ENCODE measurements around the gene RSPH1.

GRCh38 chr21:42534421-42535378 is 38.7 kb upstream of the RSPH1 start:
- TF ChIP-seq, protein P1, sequence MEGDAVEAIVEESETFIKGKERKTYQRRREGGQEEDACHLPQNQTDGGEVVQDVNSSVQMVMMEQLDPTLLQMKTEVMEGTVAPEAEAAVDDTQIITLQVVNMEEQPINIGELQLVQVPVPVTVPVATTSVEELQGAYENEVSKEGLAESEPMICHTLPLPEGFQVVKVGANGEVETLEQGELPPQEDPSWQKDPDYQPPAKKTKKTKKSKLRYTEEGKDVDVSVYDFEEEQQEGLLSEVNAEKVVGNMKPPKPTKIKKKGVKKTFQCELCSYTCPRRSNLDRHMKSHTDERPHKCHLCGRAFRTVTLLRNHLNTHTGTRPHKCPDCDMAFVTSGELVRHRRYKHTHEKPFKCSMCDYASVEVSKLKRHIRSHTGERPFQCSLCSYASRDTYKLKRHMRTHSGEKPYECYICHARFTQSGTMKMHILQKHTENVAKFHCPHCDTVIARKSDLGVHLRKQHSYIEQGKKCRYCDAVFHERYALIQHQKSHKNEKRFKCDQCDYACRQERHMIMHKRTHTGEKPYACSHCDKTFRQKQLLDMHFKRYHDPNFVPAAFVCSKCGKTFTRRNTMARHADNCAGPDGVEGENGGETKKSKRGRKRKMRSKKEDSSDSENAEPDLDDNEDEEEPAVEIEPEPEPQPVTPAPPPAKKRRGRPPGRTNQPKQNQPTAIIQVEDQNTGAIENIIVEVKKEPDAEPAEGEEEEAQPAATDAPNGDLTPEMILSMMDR (conservative IDR thresholded peaks at IDR 0.05) = no peak
- TF ChIP-seq ZFX (IDR thresholded peaks at IDR 0.05) = no peak

All from C4-2B (cell line).